HG02970 (cell line): Measurements from ENCODE around the gene CYP3A7.
"Not testable (repeated sequence)": the region's sequence is repeated elsewhere in the genome, so short reads cannot be mapped to it uniquely, and the experiment has no call there.

ENCODE experiments used
- ATAC-seq: cut with Tn5 transposase; IDR thresholded peaks from one replicate; pipeline ENCODE4 v1.9.1; 2021; ENCODE audit warnings: mild to moderate bottlenecking, moderate library complexity, moderate number of reproducible peaks; ENCODE audit not compliant: unreplicated experiment, low FRiP score

The CYP3A7 gene

GRCh38 chr7:99674995-99675742 lies 59.8 kb downstream of the CYP3A7 start:
- ATAC-seq = no peak

- ATAC-seq = no peak
Measured at GRCh38 chr7:99672573-99672972, 62.4 kb downstream of the CYP3A7 start.

GRCh38 chr7:99669782-99670181 lies 65.2 kb downstream of the CYP3A7 start:
- no peak for ATAC-seq

GRCh38 chr7:99668541-99668940 lies 66.5 kb downstream of the CYP3A7 start:
- ATAC-seq = no peak

GRCh38 chr7:99667179-99667578 lies 67.8 kb downstream of the CYP3A7 start:
- no peak for ATAC-seq

- ATAC-seq = no peak
Measured at GRCh38 chr7:99666013-99666395, 69.0 kb downstream of the CYP3A7 start.

- no peak for ATAC-seq
Measured at GRCh38 chr7:99665312-99666012, 69.5 kb downstream of the CYP3A7 start.

GRCh38 chr7:99657879-99658278 lies 77.1 kb downstream of the CYP3A7 start:
- ATAC-seq = not testable (repeated sequence)
